ENCODE measurements around the gene SMC6.

DNA sequence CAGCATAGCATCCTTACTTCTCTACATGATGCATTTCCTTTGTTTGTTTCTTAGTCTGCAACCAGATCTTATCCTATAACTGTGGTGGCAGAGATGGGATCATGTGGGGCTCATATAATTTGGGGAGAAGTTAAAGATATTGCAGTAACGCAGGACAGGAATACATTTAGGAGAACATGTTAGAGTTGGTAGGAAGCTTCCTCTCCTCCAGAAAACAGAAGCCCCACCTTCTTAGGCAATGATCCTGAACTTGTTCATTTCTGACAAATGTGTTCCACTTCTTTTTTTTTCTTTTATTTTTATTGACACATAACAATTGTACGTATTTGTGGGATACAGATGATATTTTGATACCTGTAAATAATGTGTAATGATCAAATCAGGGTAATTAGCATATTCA lies 113.2 kb downstream of the SMC6 start:
- TF ChIP-seq, protein P1, sequence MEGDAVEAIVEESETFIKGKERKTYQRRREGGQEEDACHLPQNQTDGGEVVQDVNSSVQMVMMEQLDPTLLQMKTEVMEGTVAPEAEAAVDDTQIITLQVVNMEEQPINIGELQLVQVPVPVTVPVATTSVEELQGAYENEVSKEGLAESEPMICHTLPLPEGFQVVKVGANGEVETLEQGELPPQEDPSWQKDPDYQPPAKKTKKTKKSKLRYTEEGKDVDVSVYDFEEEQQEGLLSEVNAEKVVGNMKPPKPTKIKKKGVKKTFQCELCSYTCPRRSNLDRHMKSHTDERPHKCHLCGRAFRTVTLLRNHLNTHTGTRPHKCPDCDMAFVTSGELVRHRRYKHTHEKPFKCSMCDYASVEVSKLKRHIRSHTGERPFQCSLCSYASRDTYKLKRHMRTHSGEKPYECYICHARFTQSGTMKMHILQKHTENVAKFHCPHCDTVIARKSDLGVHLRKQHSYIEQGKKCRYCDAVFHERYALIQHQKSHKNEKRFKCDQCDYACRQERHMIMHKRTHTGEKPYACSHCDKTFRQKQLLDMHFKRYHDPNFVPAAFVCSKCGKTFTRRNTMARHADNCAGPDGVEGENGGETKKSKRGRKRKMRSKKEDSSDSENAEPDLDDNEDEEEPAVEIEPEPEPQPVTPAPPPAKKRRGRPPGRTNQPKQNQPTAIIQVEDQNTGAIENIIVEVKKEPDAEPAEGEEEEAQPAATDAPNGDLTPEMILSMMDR (IDR thresholded peaks at IDR 0.05): no peak
- TF ChIP-seq POLR2A (IDR thresholded peaks at IDR 0.05) (no peak), POLR2AphosphoS5 (IDR thresholded peaks at IDR 0.05) (no peak)

Measured in prostate gland (tissue), 2 donors.